NCI-H1436 treated with DMSO at 0.1 percent for 48 hours (cell line): Measurements from ENCODE around the gene CADM2.
A peak's percentile ranks its signal among the peaks of the same experiment; 100 is the strongest.

Experiments
- DNase-seq: peaks from one replicate; lab custom pipeline; 2025; lab: John Stamatoyannopoulos, UW

Gene CADM2

DNA sequence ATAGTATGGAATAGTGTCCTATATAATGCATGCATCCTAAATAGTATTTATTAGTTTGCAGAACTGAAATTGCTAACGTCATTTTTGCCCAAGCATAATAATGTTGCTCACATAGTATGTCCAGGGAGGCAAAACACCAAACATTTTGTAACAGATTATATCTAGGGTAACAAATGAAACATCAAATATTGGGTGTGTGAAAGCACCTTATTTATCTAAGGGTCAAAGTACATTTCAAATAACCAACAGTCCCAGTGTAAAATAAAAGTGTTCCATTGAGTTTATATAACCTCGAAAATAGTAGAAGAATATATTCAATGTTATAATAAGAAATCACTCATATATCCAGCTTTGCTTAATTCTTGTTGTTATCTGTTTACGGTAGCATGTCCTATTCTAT lies 363.1 kb downstream of the CADM2 start:
- DNase-seq, result no peak

GRCh38 chr3:85330071-85330470 lies 371.3 kb downstream of the CADM2 start:
- no peak for DNase-seq

DNA sequence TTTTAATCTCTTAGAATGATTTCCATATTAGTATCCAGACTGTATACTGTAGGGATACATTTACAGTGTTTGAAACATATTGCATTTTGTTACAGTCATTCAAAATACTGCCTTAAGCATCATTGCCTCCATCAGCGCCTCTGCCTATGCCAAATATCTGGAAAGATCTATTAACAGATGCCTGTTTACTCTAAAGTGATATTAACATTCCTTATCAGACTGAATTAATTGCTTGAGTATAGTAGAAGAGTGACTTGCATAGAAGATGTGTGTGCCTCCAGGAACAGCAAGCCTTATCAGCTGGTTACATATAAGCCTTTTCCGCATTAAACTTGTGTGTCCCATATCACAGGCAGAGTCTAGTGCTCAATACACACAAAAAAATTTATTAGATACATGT lies 379.1 kb downstream of the CADM2 start:
- no peak for DNase-seq

GRCh38 chr3:85342915-85343314 lies 384.1 kb downstream of the CADM2 start:
- no peak for DNase-seq

GRCh38 chr3:85355572-85355971 lies 396.8 kb downstream of the CADM2 start:
- DNase-seq, result no peak

- DNase-seq, result peak; percentile 7
These were observed 402.1 kb downstream of the CADM2 start for GRCh38 chr3:85360742-85361387.

- DNase-seq, result no peak
These were observed 405.6 kb downstream of the CADM2 start for GRCh38 chr3:85364296-85364909.

- no peak for DNase-seq
These were observed 411.6 kb downstream of the CADM2 start for GRCh38 chr3:85370341-85370740.

GRCh38 chr3:85376131-85376530 lies 417.3 kb downstream of the CADM2 start:
- DNase-seq, result no peak

- no peak for DNase-seq
These were observed 418.3 kb downstream of the CADM2 start for GRCh38 chr3:85377115-85377514.

GRCh38 chr3:85384372-85384771 lies 425.6 kb downstream of the CADM2 start:
- DNase-seq, result no peak

GRCh38 chr3:85387913-85388505 lies 429.2 kb downstream of the CADM2 start:
- no peak for DNase-seq

DNA sequence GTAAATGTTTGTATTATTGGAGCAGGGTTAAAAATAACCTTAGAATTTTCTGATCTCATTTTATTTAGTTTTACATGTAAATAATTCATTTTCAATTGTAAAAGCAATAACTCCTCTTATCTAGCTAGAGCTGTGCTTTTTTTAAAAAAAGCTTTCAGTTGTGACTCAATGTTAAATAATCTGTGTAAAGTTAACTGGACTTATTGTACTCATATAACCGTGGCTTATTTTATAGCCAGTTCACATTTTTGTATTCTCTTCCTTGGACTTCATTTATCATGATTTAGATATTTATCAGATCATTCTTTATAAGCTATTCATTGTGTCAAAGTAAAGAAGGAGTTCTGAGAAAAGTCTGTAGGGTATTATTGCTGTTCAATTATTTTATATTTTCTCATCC lies 435.6 kb downstream of the CADM2 start:
- no peak for DNase-seq

DNA sequence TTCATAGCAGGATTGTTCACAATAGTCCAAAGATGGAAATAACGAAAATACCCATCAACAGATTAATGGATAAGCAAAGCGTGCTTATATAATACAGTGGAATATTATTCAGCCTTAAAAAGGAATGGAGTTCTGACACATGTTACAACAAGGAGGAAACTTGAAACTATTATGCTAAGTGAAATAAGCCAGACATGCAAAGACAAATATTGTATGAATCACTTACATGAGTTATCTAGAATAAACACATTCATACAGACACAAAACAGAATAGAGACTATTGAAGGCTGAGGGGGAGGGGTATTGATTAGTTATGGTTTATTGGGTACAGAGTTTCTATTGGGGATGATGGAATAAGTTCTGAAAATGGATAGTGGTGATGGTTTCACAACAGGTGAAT lies 438.6 kb downstream of the CADM2 start:
- DNase-seq, result no peak

- DNase-seq, result no peak
These were observed 467.3 kb downstream of the CADM2 start for GRCh38 chr3:85426121-85426520.

DNA sequence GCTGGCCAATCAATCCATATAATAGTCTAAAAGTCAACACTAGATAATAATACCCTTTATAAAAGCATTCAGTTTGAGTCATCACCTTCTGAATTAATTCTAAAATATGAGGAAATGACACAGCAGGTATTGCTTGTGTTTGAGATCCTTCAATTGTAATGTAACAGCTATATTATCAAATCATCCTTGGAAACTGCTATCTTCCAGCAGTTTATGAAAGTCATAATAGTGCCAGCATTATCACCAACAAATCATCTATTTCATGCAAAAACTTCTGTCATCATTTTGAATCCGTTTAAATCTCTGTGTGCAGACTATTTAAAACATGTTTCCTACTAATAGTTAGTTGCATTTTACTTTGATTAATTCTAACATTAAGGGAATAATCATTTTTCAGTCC lies 468.7 kb downstream of the CADM2 start:
- no peak for DNase-seq

DNA sequence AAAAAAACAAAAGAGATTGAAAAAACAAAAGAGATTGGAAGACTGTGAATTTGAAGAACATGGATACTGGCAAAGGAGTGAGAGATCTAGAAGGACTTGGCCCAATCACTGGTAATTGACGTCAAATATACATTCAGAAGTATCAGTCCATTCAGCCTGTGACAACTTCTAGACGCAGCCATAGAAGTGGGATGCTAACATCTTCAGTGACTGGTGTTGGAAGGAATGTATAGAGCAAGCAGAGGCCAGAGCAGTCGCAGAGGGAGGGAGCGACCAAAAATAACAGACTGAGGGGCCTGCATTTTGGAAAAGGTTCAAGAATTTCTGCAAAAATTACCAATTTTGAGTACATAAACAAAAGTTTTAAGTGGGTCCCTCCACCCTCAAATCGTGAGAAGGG lies 473.3 kb downstream of the CADM2 start:
- no peak for DNase-seq

GRCh38 chr3:85433319-85433718 lies 474.5 kb downstream of the CADM2 start:
- DNase-seq, result no peak

- DNase-seq, result no peak
These were observed 496.9 kb downstream of the CADM2 start for GRCh38 chr3:85455561-85456200.

GRCh38 chr3:85474241-85474640 lies 515.5 kb downstream of the CADM2 start:
- DNase-seq, result no peak

DNA sequence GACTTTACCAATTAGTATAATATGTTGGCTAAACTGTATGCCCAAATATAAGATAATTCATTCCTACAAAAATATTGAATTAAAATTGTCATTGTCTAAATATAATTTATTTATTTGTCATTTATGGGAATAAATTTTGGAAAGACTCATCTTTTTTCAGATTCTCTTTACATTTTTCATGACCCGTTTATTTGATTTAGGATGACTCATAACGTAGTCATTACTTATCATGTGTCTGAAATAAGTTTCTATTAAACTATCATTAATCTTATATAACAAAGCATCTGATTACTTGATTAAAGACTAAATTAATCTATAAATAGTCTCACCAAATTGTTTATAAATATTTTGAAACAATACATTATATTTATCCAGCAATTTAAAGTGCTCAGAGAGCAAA lies 516.6 kb downstream of the CADM2 start:
- no peak for DNase-seq

DNA sequence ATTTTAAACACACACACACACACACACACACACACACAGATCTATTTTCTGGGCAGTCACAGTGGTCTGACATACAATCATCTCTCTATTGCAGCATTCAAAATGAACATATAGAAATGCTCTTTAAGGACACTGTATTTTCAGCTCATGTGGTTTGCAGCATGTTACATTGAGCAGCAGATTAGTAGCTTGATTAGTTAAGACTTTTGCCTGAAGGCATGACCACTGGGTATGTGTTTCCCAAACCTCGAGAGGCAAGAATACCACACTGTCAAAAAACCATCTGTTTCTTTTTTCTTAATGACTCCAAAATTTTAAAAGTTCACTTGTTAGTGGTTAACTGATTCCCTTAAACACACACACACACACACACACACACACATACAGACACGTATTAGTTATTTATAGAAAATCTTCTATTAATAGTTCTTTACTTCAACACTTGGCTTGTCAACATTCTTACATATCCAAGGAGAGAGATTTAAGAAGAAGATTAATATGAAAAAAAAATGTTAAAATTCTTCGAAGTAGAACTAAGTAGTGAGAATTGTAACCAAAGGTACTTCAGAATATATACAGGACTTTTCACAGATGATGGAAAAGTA lies 518.2 kb downstream of the CADM2 start:
- DNase-seq, result no peak
